ENCODE measurements around the gene DOCK7.

DOCK7 gene

DNA sequence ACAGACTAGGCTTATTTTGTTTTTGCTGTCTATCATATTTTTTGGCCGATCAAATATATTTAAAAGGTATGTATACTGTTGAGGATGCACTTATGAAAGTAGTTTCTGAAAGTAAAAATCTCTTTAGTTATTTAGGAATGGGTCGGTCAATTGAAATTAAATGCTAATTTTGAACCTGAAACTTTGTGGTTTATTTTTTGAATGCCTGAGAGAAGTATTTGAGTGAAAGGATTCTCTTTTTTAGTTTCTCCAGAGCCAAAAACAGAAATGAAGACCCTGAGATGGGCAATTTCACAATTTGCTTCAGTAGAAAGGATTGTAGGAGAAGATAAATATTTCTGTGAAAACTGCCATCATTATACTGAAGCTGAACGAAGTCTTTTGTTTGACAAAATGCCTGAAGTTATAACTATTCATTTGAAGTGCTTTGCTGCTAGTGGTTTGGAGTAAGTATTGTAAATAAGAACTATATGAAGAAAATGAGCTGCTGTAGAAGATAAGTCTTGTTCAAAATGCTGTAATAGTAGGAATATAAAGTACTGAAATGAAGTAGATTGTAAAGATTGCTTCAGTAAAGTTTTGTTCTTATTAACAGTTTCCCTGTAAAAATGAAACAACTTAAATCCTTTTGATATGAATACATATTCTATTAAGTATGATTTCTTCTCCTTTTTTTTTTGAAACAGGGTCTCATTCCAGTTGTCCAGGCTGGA lies 239.8 kb downstream of the DOCK7 start:
- DNase-seq (ENCODE audit: low read depth in 2 of 2), result no peak

GRCh38 chr1:62444701-62445100 lies 243.5 kb downstream of the DOCK7 start:
- no peak for DNase-seq (ENCODE audit: low read depth in 2 of 2)

DNA sequence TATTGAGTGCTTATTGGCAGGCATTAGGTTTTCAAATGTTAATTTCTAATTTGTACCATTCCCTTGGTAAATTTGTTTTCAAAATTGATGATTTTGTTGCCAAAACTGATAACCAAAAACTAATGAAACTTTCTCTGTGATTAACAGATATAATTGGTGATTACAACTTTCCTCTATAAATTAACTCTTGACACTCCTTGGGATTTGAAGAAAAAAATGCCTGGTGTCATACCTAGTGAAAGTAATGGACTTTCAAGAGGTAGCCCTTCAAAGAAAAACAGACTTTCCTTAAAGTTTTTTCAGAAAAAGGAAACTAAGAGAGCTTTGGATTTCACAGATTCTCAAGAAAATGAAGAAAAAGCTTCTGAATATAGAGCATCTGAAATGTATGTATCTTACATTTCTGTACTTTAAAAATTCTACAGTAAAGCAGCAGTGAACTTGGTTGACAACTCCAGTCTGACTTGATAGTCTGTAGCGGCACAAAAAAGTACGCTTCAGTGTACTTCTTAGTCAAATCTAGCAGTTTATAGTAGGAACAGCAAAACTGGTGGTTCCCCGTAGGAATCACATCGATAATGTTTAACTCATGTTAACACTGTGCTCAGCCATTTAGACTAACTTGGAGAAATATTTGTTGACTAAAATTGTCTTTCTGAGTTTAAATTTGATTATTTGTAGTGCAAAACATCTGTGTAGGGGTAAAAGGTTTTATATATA lies 248.4 kb downstream of the DOCK7 start:
- no peak for DNase-seq (ENCODE audit: low read depth in 2 of 2)

DNA sequence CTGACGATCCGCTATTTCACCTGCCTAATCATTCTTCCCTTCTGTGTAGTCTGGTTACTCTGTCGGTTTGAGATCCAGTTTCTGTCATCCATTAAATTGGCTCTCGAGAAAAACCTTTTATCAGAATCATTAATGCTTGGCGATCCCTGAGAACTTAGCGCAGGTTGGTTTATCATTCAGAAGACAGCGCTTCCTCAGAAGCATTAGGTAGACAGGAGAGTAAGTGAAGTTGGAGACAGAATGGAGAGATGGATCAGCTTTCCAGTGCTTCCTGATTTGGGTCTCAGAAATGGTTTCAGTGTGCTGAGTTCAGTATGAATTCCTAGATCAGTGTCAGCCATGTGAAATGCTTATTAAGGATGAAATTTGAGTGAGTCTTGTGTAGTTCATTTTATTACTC lies 250.0 kb downstream of the DOCK7 start:
- DNase-seq (ENCODE audit: low read depth in 2 of 2), result no peak

DNA sequence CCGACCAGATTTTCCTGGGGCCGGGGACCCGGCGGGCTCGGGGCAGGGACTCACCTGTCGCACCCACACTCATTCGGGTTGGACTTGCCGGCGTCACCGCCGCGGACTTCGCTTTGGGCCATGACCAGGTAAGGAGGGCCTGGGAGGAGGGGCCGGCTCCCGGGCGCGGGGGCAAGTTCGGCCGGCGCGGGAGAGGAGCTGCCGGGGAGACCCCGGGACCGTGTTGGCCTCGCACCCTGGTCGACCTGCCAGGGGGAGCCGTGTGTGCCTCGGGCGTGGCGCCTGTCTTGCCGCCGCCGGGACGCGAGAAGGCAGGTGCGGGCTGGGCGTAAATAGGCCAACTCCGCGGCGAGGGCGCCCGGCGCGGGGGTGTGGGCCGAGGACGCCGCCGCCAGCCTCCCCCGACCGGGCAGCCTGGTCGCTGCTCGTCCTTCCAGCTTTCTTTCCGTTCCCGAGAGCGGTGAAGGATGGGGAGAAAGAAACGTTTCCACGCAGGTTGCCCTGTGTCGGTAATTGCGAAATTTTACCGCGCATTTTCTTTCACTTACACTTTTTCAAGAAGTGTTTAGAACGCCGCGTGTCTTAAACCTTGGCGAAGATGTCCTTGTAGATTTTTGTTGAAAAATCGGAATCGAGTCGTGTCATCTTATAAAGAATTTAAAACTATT lies 250.8 kb downstream of the DOCK7 start:
- peak; percentile 3 to 13 for DNase-seq (ENCODE audit: low read depth in 2 of 2)

- peak; percentile 92 for DNase-seq (ENCODE audit: low read depth in 2 of 2)
Measured at GRCh38 chr1:62436466-62437272, 251.5 kb downstream of the DOCK7 start, which contains the start of gene USP1. Gene USP1, plus strand, starts transcription at chr1:62437049. Its CDS starts 2,819 bp downstream, at chr1:62439868.

- peak; percentile 87 to 90 for DNase-seq (ENCODE audit: low read depth in 2 of 2)
Measured at GRCh38 chr1:62436039-62436465, 252.1 kb downstream of the DOCK7 start.

DNA sequence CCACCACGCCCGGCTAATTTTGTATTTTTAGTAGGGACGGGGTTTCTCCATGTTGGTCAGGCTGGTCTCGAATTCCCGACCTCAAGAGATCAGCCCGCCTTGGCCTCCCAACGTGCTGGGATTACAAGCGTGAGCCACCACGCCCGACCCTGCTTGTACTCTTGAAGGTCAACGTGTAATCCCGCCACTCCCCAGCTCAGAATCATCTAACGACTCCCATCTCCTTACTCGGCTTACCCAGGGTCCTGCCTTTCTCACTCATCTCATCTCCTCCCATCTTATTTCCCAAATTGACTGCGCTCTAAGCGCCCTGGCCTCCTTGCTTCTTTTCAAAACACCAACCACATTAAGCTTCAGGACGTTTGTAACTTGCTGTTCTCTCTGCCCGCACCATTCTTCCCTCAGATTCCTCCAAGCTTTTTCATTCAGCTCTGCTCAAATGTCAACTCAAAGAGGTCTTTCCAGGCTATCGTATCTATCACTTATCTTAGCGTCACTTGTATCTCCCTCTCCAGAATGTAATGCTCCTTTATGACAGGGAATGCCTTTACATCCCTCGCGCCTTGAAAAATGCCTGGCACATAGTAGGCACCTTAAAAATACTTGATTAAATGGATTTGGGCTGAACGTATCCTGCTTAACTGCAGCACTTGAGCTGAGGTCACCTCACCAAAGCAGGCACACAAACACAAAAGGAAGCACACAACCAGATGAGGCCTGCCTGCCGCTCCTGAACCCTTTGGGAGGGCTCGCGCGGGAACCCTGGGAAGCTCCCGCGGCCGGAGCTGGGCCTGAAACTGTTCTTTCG lies 252.8 kb downstream of the DOCK7 start:
- no peak for DNase-seq (ENCODE audit: low read depth in 2 of 2)

- DNase-seq (ENCODE audit: low read depth in 2 of 2), result no peak
Measured at GRCh38 chr1:62434618-62435001, 253.6 kb downstream of the DOCK7 start.

- DNase-seq (ENCODE audit: low read depth in 2 of 2), result no peak
Measured at GRCh38 chr1:62433861-62434617, 254.1 kb downstream of the DOCK7 start.

GRCh38 chr1:62429581-62429980 lies 258.6 kb downstream of the DOCK7 start:
- DNase-seq (ENCODE audit: low read depth in 2 of 2), result no peak

DNA sequence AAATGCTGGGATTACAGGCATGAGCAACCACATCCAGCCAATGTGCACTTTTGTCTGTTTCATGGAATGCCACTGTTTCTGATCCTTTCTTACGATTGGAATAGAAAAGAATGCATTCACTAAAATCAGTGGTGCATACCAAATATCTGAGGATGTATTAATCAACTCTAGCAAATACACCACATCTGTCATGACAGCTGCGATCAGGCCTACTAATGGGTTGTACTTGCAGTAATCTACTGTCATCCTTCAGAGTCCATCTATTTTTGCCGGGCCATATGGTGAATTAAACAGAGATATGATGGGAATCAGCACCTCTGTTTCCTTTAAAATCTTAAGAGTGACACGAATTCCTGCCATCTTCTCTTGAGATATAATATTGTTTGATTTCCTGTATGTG lies 259.8 kb downstream of the DOCK7 start:
- DNase-seq (ENCODE audit: low read depth in 2 of 2), result no peak

- DNase-seq (ENCODE audit: low read depth in 2 of 2), result no peak
Measured at GRCh38 chr1:62426794-62427193, 261.4 kb downstream of the DOCK7 start.

DNA sequence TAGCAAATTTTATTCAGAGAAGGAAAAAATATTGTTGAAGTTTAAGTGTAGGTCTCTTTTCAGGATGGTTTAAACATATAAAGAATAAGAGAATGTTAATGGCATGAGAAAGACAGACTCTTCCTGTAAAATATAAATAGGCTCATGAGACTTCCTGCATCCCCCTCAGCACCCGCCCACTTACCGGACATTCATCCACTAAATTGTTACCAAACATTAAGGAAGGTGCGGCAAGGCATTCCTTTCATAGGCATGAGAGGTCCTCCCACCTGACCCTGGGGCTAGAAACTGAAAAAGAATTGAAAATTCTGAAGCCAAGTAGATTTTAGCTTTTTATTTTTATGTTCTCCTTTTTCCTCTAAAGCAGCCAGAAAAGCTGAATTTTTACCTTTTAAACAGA lies 261.9 kb downstream of the DOCK7 start:
- no peak for DNase-seq (ENCODE audit: low read depth in 2 of 2)

DNA sequence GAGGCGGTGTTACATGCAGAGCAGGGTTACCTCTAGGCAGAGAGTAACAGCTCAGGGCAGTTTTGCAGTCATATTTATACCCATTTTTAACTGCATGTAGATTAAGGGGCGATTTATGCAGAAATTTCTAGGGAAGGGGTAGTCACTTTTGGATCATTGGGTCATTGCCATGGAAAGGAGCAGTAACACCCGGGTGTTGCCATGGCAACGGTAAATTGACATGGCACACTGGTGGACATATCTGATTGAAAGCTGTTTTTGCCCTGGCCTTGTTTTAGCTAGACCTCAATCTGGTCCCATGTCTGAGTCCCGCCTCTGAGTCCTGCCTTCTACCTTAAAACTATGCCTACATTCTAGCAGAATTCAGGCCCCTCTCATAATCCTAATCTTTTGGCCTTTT lies 263.1 kb downstream of the DOCK7 start:
- DNase-seq (ENCODE audit: low read depth in 2 of 2), result no peak

DNA sequence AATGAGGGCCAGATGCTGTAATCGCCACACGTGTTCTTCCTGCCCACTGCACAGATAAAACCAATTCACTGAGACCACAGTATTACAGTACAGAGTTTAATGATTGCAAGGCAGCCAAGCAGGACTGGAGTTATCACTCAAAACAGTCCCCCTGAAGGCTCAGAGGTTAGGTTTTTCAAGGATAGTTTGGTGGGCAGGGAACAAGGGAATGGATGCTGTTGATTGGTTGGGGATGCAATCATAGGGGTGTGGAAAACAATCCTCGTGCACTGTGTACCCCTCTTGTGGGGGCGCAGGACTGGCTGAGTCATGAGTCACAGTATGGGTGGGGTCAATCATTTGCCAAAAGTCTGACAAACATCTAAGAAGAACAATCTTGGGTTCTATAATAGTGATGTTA lies 263.8 kb downstream of the DOCK7 start:
- no peak for DNase-seq (ENCODE audit: low read depth in 2 of 2)

- no peak for DNase-seq (ENCODE audit: low read depth in 2 of 2)
Measured at GRCh38 chr1:62423580-62424242, 264.5 kb downstream of the DOCK7 start.

DNA sequence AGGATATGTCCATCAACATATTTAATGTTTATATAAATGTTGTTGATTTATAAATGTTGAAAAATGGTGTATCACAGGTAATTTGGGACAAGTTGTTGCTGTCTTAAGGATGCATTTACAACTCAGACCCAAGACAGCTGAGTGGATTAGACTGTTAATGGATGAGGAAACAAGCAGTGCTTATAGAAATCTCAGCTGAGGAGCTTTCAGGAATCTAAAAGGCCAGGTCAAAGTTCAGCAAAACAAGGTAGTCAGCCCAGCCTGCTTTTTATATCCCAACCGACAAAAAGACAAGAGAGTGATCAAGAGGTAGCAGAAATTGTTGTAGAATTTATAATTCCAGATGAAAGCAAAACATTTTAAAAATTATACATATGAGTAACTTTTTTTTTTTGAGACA lies 268.0 kb downstream of the DOCK7 start:
- no peak for DNase-seq (ENCODE audit: low read depth in 2 of 2)

GRCh38 chr1:62417351-62417999 lies 270.7 kb downstream of the DOCK7 start:
- DNase-seq (ENCODE audit: low read depth in 2 of 2), result no peak
